Mesenteric fat pad (tissue), 1 donor: ENCODE results near the gene CDK14. TPM values are rescaled to one million over a fixed set of nuclear protein-coding genes. Genes with fewer than 3 reads are reported as not detected.

Experiments
- DNase-seq: peaks from one replicate; pipeline ENCODE4 v3.0.0-alpha.2; 2020; ENCODE audit warnings: low spot score
- total RNA-seq: library from RNA; stranded (reverse); fragmentation: NEBNext Ultra II Directional; extraction: Animal tissue kit (Norgen Biotek cat#: 25700); gene quantifications from one replicate; pipeline ENCODE4 v1.2.1, GENCODE V29; 2021
- donor health status: DM: yes; HTN: yes; CAD: no.

The CDK14 gene
- total RNA-seq, 1 donor from 2014 or later, result 47.2 TPM

GRCh38 chr7:91083855-91084644 lies 487.9 kb downstream of the CDK14 start:
- DNase-seq, result no peak

- DNase-seq, result no peak
Measured at GRCh38 chr7:91085175-91085574, 489.1 kb downstream of the CDK14 start.

GRCh38 chr7:91086200-91086599 lies 490.1 kb downstream of the CDK14 start:
- DNase-seq, result no peak

GRCh38 chr7:91088156-91088555 lies 492.0 kb downstream of the CDK14 start:
- DNase-seq, result no peak

- no peak for DNase-seq
Measured at GRCh38 chr7:91088691-91089090, 492.6 kb downstream of the CDK14 start.

- DNase-seq, result no peak
Measured at GRCh38 chr7:91089382-91089963, 493.4 kb downstream of the CDK14 start.

- DNase-seq, result no peak
Measured at GRCh38 chr7:91090684-91091083, 494.6 kb downstream of the CDK14 start.

GRCh38 chr7:91091631-91092030 lies 495.5 kb downstream of the CDK14 start:
- DNase-seq, result no peak

GRCh38 chr7:91093181-91093580 lies 497.1 kb downstream of the CDK14 start:
- no peak for DNase-seq

GRCh38 chr7:91098566-91098965 lies 502.4 kb downstream of the CDK14 start:
- DNase-seq, result no peak

- no peak for DNase-seq
Measured at GRCh38 chr7:91103363-91103762, 507.2 kb downstream of the CDK14 start.

- DNase-seq, result no peak
Measured at GRCh38 chr7:91107460-91107859, 511.3 kb downstream of the CDK14 start.

GRCh38 chr7:91109200-91109599 lies 513.1 kb downstream of the CDK14 start:
- no peak for DNase-seq

GRCh38 chr7:91112902-91113341 lies 516.8 kb downstream of the CDK14 start:
- no peak for DNase-seq

GRCh38 chr7:91114232-91114631 lies 518.1 kb downstream of the CDK14 start:
- DNase-seq, result no peak

GRCh38 chr7:91126762-91127161 lies 530.6 kb downstream of the CDK14 start:
- no peak for DNase-seq

GRCh38 chr7:91127325-91127724 lies 531.2 kb downstream of the CDK14 start:
- no peak for DNase-seq

- no peak for DNase-seq
Measured at GRCh38 chr7:91127959-91128358, 531.8 kb downstream of the CDK14 start.

- no peak for DNase-seq
Measured at GRCh38 chr7:91128683-91129348, 532.7 kb downstream of the CDK14 start.

- DNase-seq, result no peak
Measured at GRCh38 chr7:91135300-91135699, 539.2 kb downstream of the CDK14 start.

GRCh38 chr7:91135703-91136430 lies 539.7 kb downstream of the CDK14 start:
- DNase-seq, result no peak
